Astrocyte of the cerebellum (primary cell): ENCODE measurements around the gene MINDY4.

Experiments
- DNase-seq: peaks from one replicate; pipeline ENCODE4 v3.0.0-alpha.2; 2011; ENCODE audit warnings: low read depth
- H3K4me3 ChIP-seq: 2 replicates; pipeline ENCODE4 v1.5.1; 2011; ENCODE audit warnings: mild to moderate bottlenecking, low read depth, low read length, moderate library complexity
- CTCF ChIP-seq: IDR thresholded peaks from 2 replicates; pipeline ENCODE4 v1.5.1; 2012; ENCODE audit warnings: low read length, low read depth, moderate library complexity, mild to moderate bottlenecking; ENCODE audit errors: missing control alignments
- in situ Hi-C: cut with HindIII; loops from 2 replicates; pipeline ENCODE4 v1.10.0; 2017; ENCODE audit warnings: low sequenced_read_pairs

MINDY4 gene

GRCh38 chr7:30866939-30867338 is 95.7 kb downstream of the MINDY4 start:
- DNase-seq = no peak
- in situ Hi-C loops = no loop called here
- H3K4me3 ChIP-seq = no peak overlapping the region
- no peak for TF ChIP-seq CTCF

- DNase-seq = no peak
- H3K4me3 ChIP-seq = no peak overlapping the region
- TF ChIP-seq CTCF = no peak
- in situ Hi-C loops = no loop called here
These were observed 96.3 kb downstream of the MINDY4 start for GRCh38 chr7:30867483-30867882.

- no peak for TF ChIP-seq CTCF
- no peak overlapping the region for H3K4me3 ChIP-seq
- DNase-seq = peak; percentile 50
- in situ Hi-C loops = no loop called here
These were observed 98.8 kb downstream of the MINDY4 start for GRCh38 chr7:30869794-30870611.

- no peak for TF ChIP-seq CTCF
These were observed 99.8 kb downstream of the MINDY4 start for GRCh38 chr7:30870821-30871518.

GRCh38 chr7:30871655-30872054 is 100.4 kb downstream of the MINDY4 start:
- no peak overlapping the region for H3K4me3 ChIP-seq
- in situ Hi-C loops = no loop called here

More at GRCh38 chr7:30870821-30871518, 99.8 kb downstream of the MINDY4 start:
- no peak for DNase-seq
- H3K4me3 ChIP-seq = no peak overlapping the region
- in situ Hi-C loops = no loop called here

GRCh38 chr7:30873207-30873606 is 102.0 kb downstream of the MINDY4 start:
- DNase-seq = no peak
- TF ChIP-seq CTCF = no peak
- no peak overlapping the region for H3K4me3 ChIP-seq
- in situ Hi-C loops = no loop called here

More at GRCh38 chr7:30871655-30872054, 100.4 kb downstream of the MINDY4 start:
- DNase-seq = no peak
- TF ChIP-seq CTCF = no peak
